ENCODE measurements around the gene CD58.

The CD58 gene

DNA sequence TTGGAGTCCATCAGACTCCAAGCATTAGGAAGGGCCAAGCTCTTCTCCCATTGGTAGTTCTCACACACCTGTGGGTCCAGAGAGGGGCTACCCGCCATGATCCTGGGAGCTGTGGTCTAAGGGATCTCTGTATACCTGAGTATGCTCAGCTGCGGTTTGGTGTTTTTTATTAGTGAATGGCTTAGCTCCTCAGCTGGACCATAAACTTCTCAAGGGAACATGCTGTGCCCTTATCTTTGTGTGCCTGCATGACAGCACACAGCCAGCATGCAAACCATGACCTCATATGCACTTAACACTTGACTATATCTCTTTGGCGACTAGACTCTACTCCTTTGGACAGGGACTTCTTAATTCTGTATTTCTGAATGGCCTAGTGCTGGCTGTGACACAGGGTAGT lies 94.5 kb downstream of the CD58 start:
- TF ChIP-seq, protein P1, sequence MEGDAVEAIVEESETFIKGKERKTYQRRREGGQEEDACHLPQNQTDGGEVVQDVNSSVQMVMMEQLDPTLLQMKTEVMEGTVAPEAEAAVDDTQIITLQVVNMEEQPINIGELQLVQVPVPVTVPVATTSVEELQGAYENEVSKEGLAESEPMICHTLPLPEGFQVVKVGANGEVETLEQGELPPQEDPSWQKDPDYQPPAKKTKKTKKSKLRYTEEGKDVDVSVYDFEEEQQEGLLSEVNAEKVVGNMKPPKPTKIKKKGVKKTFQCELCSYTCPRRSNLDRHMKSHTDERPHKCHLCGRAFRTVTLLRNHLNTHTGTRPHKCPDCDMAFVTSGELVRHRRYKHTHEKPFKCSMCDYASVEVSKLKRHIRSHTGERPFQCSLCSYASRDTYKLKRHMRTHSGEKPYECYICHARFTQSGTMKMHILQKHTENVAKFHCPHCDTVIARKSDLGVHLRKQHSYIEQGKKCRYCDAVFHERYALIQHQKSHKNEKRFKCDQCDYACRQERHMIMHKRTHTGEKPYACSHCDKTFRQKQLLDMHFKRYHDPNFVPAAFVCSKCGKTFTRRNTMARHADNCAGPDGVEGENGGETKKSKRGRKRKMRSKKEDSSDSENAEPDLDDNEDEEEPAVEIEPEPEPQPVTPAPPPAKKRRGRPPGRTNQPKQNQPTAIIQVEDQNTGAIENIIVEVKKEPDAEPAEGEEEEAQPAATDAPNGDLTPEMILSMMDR (IDR thresholded peaks at IDR 0.05; ENCODE audit: low read depth, low read length) = no peak
- TF ChIP-seq MYC (IDR thresholded peaks at IDR 0.05; ENCODE audit: low read depth, low read length) (no peak), POLR2A (IDR thresholded peaks at IDR 0.05; ENCODE audit: extremely low read depth, insufficient read length) (no peak)
- TF ChIP-seq, protein P2, sequence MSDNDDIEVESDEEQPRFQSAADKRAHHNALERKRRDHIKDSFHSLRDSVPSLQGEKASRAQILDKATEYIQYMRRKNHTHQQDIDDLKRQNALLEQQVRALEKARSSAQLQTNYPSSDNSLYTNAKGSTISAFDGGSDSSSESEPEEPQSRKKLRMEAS (IDR thresholded peaks at IDR 0.05; ENCODE audit: low read depth, low read length) = no peak
- no peak overlapping the region for H3K4me3 ChIP-seq (ENCODE audit: low read depth, low read length)
- DNase-seq (ENCODE audit: low read depth) = no peak

DNA sequence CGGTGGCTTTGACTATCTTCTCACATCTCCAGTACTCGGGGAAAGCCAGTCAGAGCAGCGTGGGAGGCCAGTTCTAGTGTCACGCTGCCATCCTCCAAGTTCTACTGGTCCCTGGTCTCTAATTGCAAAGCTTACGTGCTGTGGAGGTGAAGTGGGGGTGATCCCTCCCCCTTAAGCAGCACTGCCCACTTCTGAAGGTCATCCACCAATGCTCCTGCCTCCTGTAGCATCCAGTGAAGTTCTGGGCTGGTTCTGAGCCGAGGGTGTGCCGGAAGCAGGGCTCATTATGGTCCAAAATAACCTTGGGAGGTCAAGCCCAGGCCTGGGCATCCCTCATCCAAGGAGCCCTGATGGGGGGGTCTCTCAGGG lies 95.0 kb downstream of the CD58 start:
- H3K4me3 ChIP-seq (ENCODE audit: low read depth, low read length) = no peak overlapping the region
- TF ChIP-seq, protein P1 (IDR thresholded peaks at IDR 0.05; ENCODE audit: low read depth, low read length) = no peak
- no peak for TF ChIP-seq MYC (IDR thresholded peaks at IDR 0.05; ENCODE audit: low read depth, low read length)
- TF ChIP-seq POLR2A (IDR thresholded peaks at IDR 0.05; ENCODE audit: extremely low read depth, insufficient read length) = no peak
- DNase-seq (ENCODE audit: low read depth) = no peak

DNA sequence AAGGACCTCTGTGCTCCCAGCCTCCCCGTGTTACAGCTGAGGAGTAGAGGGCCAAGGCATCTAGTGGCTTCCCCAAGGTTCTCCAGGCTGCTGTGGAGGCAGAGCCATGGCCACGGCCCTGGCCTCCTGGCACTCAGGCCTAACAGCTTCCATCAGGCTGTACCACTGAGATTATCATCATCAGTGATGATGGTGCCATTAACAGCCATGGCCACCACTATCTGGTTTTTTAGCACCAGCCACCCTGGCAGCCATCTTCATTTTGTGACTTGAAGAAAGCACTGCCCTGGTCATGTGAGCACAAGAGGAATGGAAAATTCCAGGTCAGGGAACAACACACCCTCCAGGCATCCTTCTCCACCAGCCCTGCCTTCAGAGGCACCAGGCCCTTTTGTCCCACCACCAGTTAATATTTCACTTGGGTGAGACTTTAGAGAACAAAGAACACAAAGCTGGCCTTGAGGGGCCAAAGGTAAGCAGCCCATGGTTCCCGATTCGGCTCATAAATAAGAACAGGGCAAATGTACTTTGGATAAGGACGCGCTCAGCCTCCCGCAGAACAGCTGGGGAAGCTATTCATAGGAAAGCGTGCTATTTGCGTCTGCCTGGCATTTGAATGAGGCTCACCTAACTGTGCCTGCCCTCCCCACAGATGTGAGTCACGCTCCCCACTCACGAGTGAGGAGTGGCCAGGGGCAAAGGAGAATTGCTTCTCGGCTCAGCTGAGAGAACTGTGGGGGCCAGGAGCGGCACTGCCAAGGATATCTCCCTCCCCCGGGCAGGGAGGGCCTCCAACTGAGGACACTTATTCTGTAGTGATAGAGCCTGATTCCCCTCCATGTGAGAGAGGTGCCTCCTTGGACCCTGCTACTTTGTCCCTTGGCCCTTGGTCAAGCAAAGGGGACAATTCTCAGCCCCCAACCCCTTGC lies 95.6 kb downstream of the CD58 start:
- no peak overlapping the region for H3K4me3 ChIP-seq (ENCODE audit: low read depth, low read length)
- TF ChIP-seq MYC (IDR thresholded peaks at IDR 0.05; ENCODE audit: low read depth, low read length) = no peak
- TF ChIP-seq, protein P1 (IDR thresholded peaks at IDR 0.05; ENCODE audit: low read depth, low read length) = no peak
- TF ChIP-seq POLR2A (IDR thresholded peaks at IDR 0.05; ENCODE audit: extremely low read depth, insufficient read length) = no peak
- no peak for DNase-seq (ENCODE audit: low read depth)

DNA sequence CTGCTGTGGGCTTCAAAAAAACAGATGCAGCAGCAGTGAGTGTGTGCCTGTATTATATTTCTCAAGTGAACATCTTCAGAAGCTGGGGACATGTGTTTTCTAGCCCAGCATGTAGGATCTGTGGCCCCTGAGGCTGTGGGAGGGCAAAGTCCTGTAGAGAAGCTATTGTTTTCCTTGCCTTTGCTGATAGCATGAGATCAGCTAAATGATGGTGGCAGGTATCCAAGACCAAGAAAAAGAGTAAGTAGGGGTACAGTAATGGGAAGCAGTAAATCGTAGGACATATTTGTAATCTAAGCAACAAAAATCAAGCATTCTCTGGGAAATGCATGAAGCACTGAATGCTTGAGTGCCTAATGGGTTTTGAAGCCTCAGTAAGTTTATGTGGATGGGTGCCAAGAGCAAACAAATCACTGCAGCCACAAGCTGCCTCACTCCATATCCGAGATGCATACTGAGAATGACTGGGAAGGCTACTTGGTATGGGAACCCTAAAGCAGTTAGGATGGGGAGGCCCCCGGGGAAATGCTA lies 98.3 kb downstream of the CD58 start:
- no peak for DNase-seq (ENCODE audit: low read depth)
- H3K4me3 ChIP-seq (ENCODE audit: low read depth, low read length) = no peak overlapping the region
- TF ChIP-seq POLR2A (IDR thresholded peaks at IDR 0.05; ENCODE audit: extremely low read depth, insufficient read length) = no peak
- TF ChIP-seq, protein P1 (IDR thresholded peaks at IDR 0.05; ENCODE audit: low read depth, low read length) = no peak
- TF ChIP-seq, protein P2 (IDR thresholded peaks at IDR 0.05; ENCODE audit: low read depth, low read length) = no peak
- TF ChIP-seq MYC (IDR thresholded peaks at IDR 0.05; ENCODE audit: low read depth, low read length) = no peak

DNA sequence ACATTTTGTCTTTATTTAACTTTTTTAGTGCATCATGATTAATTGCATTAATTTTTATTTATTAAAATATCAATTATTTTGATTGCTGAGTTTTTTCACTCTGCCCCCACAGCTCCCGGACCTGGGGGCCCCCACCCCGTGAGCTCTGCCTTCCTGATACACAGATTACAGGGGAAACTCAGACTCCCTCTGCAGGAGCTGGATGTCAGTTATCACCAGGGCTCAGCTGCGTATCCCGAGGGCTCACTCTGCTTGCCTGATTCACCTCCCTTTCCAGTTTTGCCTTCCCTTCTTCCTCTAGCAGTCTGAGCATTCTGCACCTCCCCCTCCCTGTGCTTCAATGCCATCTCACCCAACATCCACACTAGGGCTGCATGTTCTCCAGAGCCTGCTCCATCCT lies 99.6 kb downstream of the CD58 start:
- no peak overlapping the region for H3K4me3 ChIP-seq (ENCODE audit: low read depth, low read length)
- DNase-seq (ENCODE audit: low read depth) = no peak
- TF ChIP-seq, protein P1 (IDR thresholded peaks at IDR 0.05; ENCODE audit: low read depth, low read length) = no peak
- no peak for TF ChIP-seq POLR2A (IDR thresholded peaks at IDR 0.05; ENCODE audit: extremely low read depth, insufficient read length)
- TF ChIP-seq MYC (IDR thresholded peaks at IDR 0.05; ENCODE audit: low read depth, low read length) = no peak
- TF ChIP-seq, protein P2 (IDR thresholded peaks at IDR 0.05; ENCODE audit: low read depth, low read length) = no peak
